HG03103 (cell line): ENCODE data around the gene CTSC.

ENCODE experiments used
- ATAC-seq: cut with Tn5 transposase; IDR thresholded peaks from one replicate; pipeline ENCODE4 v1.9.1; 2021; ENCODE audit warnings: low read depth; ENCODE audit not compliant: unreplicated experiment

The CTSC gene

GRCh38 chr11:88337181-88337986 is at the start of gene CTSC:
Gene CTSC (minus strand): TSS chr11:88337736. CDS start chr11:88337672, 64 bp downstream.
- ATAC-seq, result peak; percentile 82

GRCh38 chr11:88384669-88385005 is 47.1 kb upstream of the CTSC start:
- ATAC-seq, result no peak

GRCh38 chr11:88384004-88384668 is 46.6 kb upstream of the CTSC start:
- no peak for ATAC-seq

- no peak for ATAC-seq
These were observed 45.9 kb upstream of the CTSC start for GRCh38 chr11:88383447-88383846.

GRCh38 chr11:88379130-88379529 is 41.6 kb upstream of the CTSC start:
- ATAC-seq, result no peak

GRCh38 chr11:88378422-88379066 is 41.0 kb upstream of the CTSC start:
- no peak for ATAC-seq

GRCh38 chr11:88377646-88378045 is 40.1 kb upstream of the CTSC start:
- no peak for ATAC-seq

- no peak for ATAC-seq
These were observed 39.6 kb upstream of the CTSC start for GRCh38 chr11:88377144-88377543.

- no peak for ATAC-seq
These were observed 38.5 kb upstream of the CTSC start for GRCh38 chr11:88375927-88376470.

GRCh38 chr11:88370782-88371181 is 33.2 kb upstream of the CTSC start:
- no peak for ATAC-seq

- ATAC-seq, result no peak
These were observed 29.8 kb upstream of the CTSC start for GRCh38 chr11:88367310-88367709.

GRCh38 chr11:88363648-88364065 is 26.1 kb upstream of the CTSC start:
- ATAC-seq, result no peak

GRCh38 chr11:88363004-88363403 is 25.5 kb upstream of the CTSC start:
- ATAC-seq, result no peak

- ATAC-seq, result no peak
These were observed 22.6 kb upstream of the CTSC start for GRCh38 chr11:88360141-88360540.

GRCh38 chr11:88359541-88359940 is 22.0 kb upstream of the CTSC start:
- peak; percentile 52 for ATAC-seq

- ATAC-seq, result no peak
These were observed 21.6 kb upstream of the CTSC start for GRCh38 chr11:88359114-88359513.

GRCh38 chr11:88358040-88358431 is 20.5 kb upstream of the CTSC start:
- no peak for ATAC-seq

- peak; percentile 46 for ATAC-seq
These were observed 19.9 kb upstream of the CTSC start for GRCh38 chr11:88357323-88358039.

GRCh38 chr11:88355887-88356286 is 18.4 kb upstream of the CTSC start:
- no peak for ATAC-seq

GRCh38 chr11:88354912-88355311 is 17.4 kb upstream of the CTSC start:
- peak; percentile 24 for ATAC-seq
